GM18870 (cell line): Measurements from ENCODE around the gene HOXC4.
"Not testable (repeated sequence)": the region's sequence is repeated elsewhere in the genome, so short reads cannot be mapped to it uniquely, and the experiment has no call there.

Experiments used
- ATAC-seq: cut with Tn5 transposase; IDR thresholded peaks from one replicate; pipeline ENCODE4 v1.9.1; 2021; ENCODE audit warnings: moderate library complexity; ENCODE audit not compliant: unreplicated experiment

The HOXC4 gene

GRCh38 chr12:54081581-54082396 lies 28.2 kb downstream of the HOXC4 start:
- not testable (repeated sequence) for ATAC-seq

- ATAC-seq = no peak
Measured at GRCh38 chr12:54082397-54082892, 28.8 kb downstream of the HOXC4 start.

GRCh38 chr12:54088011-54088410 lies 34.4 kb downstream of the HOXC4 start:
- not testable (repeated sequence) for ATAC-seq

- not testable (repeated sequence) for ATAC-seq
Measured at GRCh38 chr12:54089465-54089864, 35.8 kb downstream of the HOXC4 start.

- ATAC-seq = not testable (repeated sequence)
Measured at GRCh38 chr12:54090312-54090711, 36.7 kb downstream of the HOXC4 start.

- not testable (repeated sequence) for ATAC-seq
Measured at GRCh38 chr12:54092943-54093342, 39.3 kb downstream of the HOXC4 start.

- not testable (repeated sequence) for ATAC-seq
Measured at GRCh38 chr12:54095928-54096327, 42.3 kb downstream of the HOXC4 start.

GRCh38 chr12:54098644-54099043 lies 45.0 kb downstream of the HOXC4 start:
- ATAC-seq = not testable (repeated sequence)

GRCh38 chr12:54100588-54100987 lies 47.0 kb downstream of the HOXC4 start:
- ATAC-seq = not testable (repeated sequence)

GRCh38 chr12:54102223-54102622 lies 48.6 kb downstream of the HOXC4 start:
- ATAC-seq = not testable (repeated sequence)

GRCh38 chr12:54103827-54104226 lies 50.2 kb downstream of the HOXC4 start:
- not testable (repeated sequence) for ATAC-seq
